GM20000 (cell line): ENCODE data around the gene CFAP299.
A peak's percentile ranks its signal among the peaks of the same experiment; 100 is the strongest.

ENCODE experiments used
- DNase-seq: peaks from one replicate; pipeline ENCODE4 v3.0.0; 2012; ENCODE audit warnings: low spot score
- CTCF ChIP-seq: IDR thresholded peaks from 2 replicates; pipeline ENCODE4 v1.5.1; 2012; ENCODE audit warnings: mild to moderate bottlenecking, control low read depth; ENCODE audit errors: extremely low read depth, missing control alignments

CFAP299 gene

DNA sequence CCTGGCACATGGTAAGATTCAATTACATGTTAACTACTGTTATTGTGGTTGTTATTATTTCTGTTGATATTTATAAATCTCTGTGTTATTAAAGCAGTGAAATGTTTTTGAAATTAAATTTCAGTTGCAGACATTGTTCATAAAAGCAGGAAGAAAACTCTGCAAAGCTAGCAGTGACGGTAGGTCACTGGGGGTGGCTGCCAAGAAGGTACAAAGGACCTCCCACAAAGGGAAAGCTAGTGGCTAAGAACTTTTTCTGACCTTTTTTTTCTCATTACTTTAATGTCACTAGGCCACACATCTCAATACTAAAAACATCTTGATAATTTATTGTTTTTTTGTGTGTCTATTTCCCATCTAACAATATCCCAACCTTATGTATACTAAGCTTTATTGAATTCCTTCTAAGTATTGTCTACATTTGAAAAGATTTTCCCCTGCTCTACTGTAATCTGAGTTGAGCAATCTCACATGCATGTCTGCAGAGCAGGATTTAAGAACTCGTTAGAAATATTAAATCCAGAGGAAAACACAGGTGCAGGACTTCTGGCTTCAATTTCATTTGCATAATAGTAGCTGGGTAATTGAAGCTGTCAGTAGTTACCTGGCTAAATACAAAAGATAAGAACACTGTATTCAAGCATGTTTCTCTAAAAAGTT is 197.3 kb downstream of the CFAP299 start:
- TF ChIP-seq CTCF, result no peak
- no peak for DNase-seq

DNA sequence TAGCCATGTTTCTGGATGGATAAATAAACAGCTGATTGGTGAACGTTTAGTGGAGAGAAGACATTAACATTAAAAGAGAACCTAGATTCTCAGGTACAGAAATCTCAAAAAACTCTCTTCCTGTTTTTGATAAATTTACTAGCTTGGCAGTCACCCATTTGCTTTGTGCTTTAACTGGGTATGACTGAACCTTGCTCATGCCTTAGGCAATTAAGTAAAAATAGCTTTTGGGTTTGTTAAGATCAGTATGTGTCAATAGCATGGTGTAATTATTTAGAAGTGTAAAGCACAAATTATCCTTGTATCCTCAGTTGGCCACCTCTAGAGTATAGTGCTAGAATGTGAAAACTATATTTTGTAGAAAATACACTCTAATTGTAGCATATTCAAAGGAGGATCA is 200.0 kb downstream of the CFAP299 start:
- DNase-seq, result no peak
- no peak for TF ChIP-seq CTCF

- DNase-seq, result no peak
- no peak for TF ChIP-seq CTCF
Observed at GRCh38 chr4:80538276-80538926, 202.9 kb downstream of the CFAP299 start.

GRCh38 chr4:80539190-80539589 is 203.7 kb downstream of the CFAP299 start:
- TF ChIP-seq CTCF, result no peak
- DNase-seq, result no peak

GRCh38 chr4:80540349-80540748 is 204.8 kb downstream of the CFAP299 start:
- DNase-seq, result no peak
- no peak for TF ChIP-seq CTCF

GRCh38 chr4:80540785-80541469 is 205.4 kb downstream of the CFAP299 start:
- DNase-seq, result peak; percentile 23
- TF ChIP-seq CTCF, result no peak

DNA sequence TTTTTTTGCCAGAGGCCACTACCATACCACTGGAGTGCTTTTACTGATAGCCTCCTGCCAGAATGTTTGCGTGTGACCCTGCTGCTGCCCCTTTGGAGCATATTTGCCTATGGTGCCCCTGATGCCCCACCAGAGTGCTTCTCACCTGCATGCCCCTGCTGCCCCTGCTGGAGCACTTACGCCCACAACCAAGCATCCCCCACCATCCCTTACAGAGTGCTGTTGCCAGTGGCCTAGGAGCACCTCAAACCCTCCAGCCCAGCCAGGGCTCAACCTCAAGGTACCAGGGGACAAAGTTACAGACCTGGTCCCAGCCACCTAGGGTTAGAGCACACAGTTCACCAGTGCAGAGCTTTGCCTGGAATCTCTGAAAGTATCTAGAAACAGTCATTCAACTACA is 207.2 kb downstream of the CFAP299 start:
- no peak for DNase-seq
- TF ChIP-seq CTCF, result no peak
